ENCODE data around the gene BRIP1. TPM values are rescaled to one million over a fixed set of nuclear protein-coding genes. Genes with fewer than 3 reads are reported as not detected.
"Not testable (repeated sequence)": the region's sequence is repeated elsewhere in the genome, so short reads cannot be mapped to it uniquely, and the experiment has no call there.

BRIP1 gene
- total RNA-seq, 1 experiment from 2014 or later, result 13.7 TPM

- in situ Hi-C loops (cut with HindIII; ENCODE audit: low pct_unique_long_range_greater_than_20kb, low sequenced_read_pairs), result no loop called here
Measured at GRCh38 chr17:61789872-61790271, 73.5 kb downstream of the BRIP1 start.

GRCh38 chr17:61786088-61786487 lies 77.2 kb downstream of the BRIP1 start:
- DNase-seq (ENCODE audit: low read depth, low spot score), result no peak
- in situ Hi-C loops (cut with HindIII; ENCODE audit: low pct_unique_long_range_greater_than_20kb, low sequenced_read_pairs), result no loop called here

More at GRCh38 chr17:61789872-61790271, 73.5 kb downstream of the BRIP1 start:
- no peak for DNase-seq (ENCODE audit: low read depth, low spot score)

GRCh38 chr17:61784510-61784909 lies 78.8 kb downstream of the BRIP1 start:
- no peak for DNase-seq (ENCODE audit: low read depth, low spot score)
- in situ Hi-C loops (cut with HindIII; ENCODE audit: low pct_unique_long_range_greater_than_20kb, low sequenced_read_pairs), result no loop called here

- DNase-seq (ENCODE audit: low read depth, low spot score), result no peak
- in situ Hi-C loops (cut with HindIII; ENCODE audit: low pct_unique_long_range_greater_than_20kb, low sequenced_read_pairs), result no loop called here
Measured at GRCh38 chr17:61783556-61784304, 79.6 kb downstream of the BRIP1 start.

- DNase-seq (ENCODE audit: low read depth, low spot score), result no peak
- in situ Hi-C loops (cut with HindIII; ENCODE audit: low pct_unique_long_range_greater_than_20kb, low sequenced_read_pairs), result no loop called here
Measured at GRCh38 chr17:61783120-61783519, 80.2 kb downstream of the BRIP1 start.

- in situ Hi-C loops (cut with HindIII; ENCODE audit: low pct_unique_long_range_greater_than_20kb, low sequenced_read_pairs), result no loop called here
- DNase-seq (ENCODE audit: low read depth, low spot score), result no peak
Measured at GRCh38 chr17:61782683-61783082, 80.6 kb downstream of the BRIP1 start.

GRCh38 chr17:61775364-61775763 lies 88.0 kb downstream of the BRIP1 start:
- DNase-seq (ENCODE audit: low read depth, low spot score), result no peak
- in situ Hi-C loops (cut with HindIII; ENCODE audit: low pct_unique_long_range_greater_than_20kb, low sequenced_read_pairs), result no loop called here

- no peak for DNase-seq (ENCODE audit: low read depth, low spot score)
- in situ Hi-C loops (cut with HindIII; ENCODE audit: low pct_unique_long_range_greater_than_20kb, low sequenced_read_pairs), result no loop called here
Measured at GRCh38 chr17:61774724-61775123, 88.6 kb downstream of the BRIP1 start.

GRCh38 chr17:61774087-61774486 lies 89.2 kb downstream of the BRIP1 start:
- in situ Hi-C loops (cut with HindIII; ENCODE audit: low pct_unique_long_range_greater_than_20kb, low sequenced_read_pairs), result not testable (repeated sequence)

GRCh38 chr17:61770752-61771533 lies 92.4 kb downstream of the BRIP1 start:
- DNase-seq (ENCODE audit: low read depth, low spot score), result no peak
- in situ Hi-C loops (cut with HindIII; ENCODE audit: low pct_unique_long_range_greater_than_20kb, low sequenced_read_pairs), result no loop called here

More at GRCh38 chr17:61774087-61774486, 89.2 kb downstream of the BRIP1 start:
- DNase-seq (ENCODE audit: low read depth, low spot score), result not testable (repeated sequence)

GRCh38 chr17:61770043-61770442 lies 93.3 kb downstream of the BRIP1 start:
- in situ Hi-C loops (cut with HindIII; ENCODE audit: low pct_unique_long_range_greater_than_20kb, low sequenced_read_pairs), result no loop called here
- DNase-seq (ENCODE audit: low read depth, low spot score), result no peak

GRCh38 chr17:61768405-61768804 lies 94.9 kb downstream of the BRIP1 start:
- in situ Hi-C loops (cut with HindIII; ENCODE audit: low pct_unique_long_range_greater_than_20kb, low sequenced_read_pairs), result no loop called here
- no peak for DNase-seq (ENCODE audit: low read depth, low spot score)

- no peak for DNase-seq (ENCODE audit: low read depth, low spot score)
- in situ Hi-C loops (cut with HindIII; ENCODE audit: low pct_unique_long_range_greater_than_20kb, low sequenced_read_pairs), result no loop called here
Measured at GRCh38 chr17:61766520-61766919, 96.8 kb downstream of the BRIP1 start.

- in situ Hi-C loops (cut with HindIII; ENCODE audit: low pct_unique_long_range_greater_than_20kb, low sequenced_read_pairs), result no loop called here
- DNase-seq (ENCODE audit: low read depth, low spot score), result no peak
Measured at GRCh38 chr17:61764846-61765245, 98.5 kb downstream of the BRIP1 start.

GRCh38 chr17:61761827-61762226 lies 101.5 kb downstream of the BRIP1 start:
- DNase-seq (ENCODE audit: low read depth, low spot score), result no peak
- in situ Hi-C loops (cut with HindIII; ENCODE audit: low pct_unique_long_range_greater_than_20kb, low sequenced_read_pairs), result no loop called here

GRCh38 chr17:61759362-61759761 lies 104.0 kb downstream of the BRIP1 start:
- DNase-seq (ENCODE audit: low read depth, low spot score), result no peak
- in situ Hi-C loops (cut with HindIII; ENCODE audit: low pct_unique_long_range_greater_than_20kb, low sequenced_read_pairs), result no loop called here

GRCh38 chr17:61758430-61758829 lies 104.9 kb downstream of the BRIP1 start:
- DNase-seq (ENCODE audit: low read depth, low spot score), result no peak
- in situ Hi-C loops (cut with HindIII; ENCODE audit: low pct_unique_long_range_greater_than_20kb, low sequenced_read_pairs), result no loop called here

- no peak for DNase-seq (ENCODE audit: low read depth, low spot score)
- in situ Hi-C loops (cut with HindIII; ENCODE audit: low pct_unique_long_range_greater_than_20kb, low sequenced_read_pairs), result no loop called here
Measured at GRCh38 chr17:61757168-61757567, 106.2 kb downstream of the BRIP1 start.

GRCh38 chr17:61756561-61756960 lies 106.8 kb downstream of the BRIP1 start:
- in situ Hi-C loops (cut with HindIII; ENCODE audit: low pct_unique_long_range_greater_than_20kb, low sequenced_read_pairs), result no loop called here

More at GRCh38 chr17:61756561-61756960, 106.8 kb downstream of the BRIP1 start:
- DNase-seq (ENCODE audit: low read depth, low spot score), result no peak

All from SK-MEL-5 (cell line).